ENCODE results near the gene SPIB.

Gene SPIB

DNA sequence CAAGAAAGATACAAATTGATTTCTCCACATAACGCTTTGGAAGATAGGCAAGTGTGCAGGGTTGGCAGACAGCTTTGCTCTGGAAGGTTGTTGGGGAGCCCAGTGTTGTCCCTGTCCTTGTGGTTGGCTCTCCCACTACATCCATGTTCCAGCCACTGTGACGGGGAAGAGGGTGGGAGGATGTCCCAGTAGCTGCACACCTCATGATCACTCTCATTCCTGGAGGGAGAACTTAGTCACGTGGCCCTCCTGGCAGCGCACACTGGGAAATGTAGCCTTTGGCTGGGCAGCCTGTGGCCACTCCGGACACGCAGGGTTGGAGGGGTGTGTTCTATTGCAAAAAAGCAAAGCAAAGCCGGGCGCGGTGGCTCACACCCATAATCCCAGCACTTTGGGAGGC, 24.7 kb upstream of the SPIB start:
- H3K27me3 ChIP-seq: no peaks in the 10 kb centered on the region
- no peaks in the 10 kb centered on the region for H3K4me1 ChIP-seq (ENCODE audit: control insufficient read depth in 1 of 2, insufficient read depth in 1 of 2, low read depth in 1 of 2, low read length in 1 of 2)
- H3K9me3 ChIP-seq: no peaks in the 10 kb centered on the region
- H3K4me3 ChIP-seq (ENCODE audit: low read depth in 1 of 2, low read length in 1 of 2): no peak overlapping the region
- no peak overlapping the region for H3K27ac ChIP-seq
- TF ChIP-seq, protein P1, sequence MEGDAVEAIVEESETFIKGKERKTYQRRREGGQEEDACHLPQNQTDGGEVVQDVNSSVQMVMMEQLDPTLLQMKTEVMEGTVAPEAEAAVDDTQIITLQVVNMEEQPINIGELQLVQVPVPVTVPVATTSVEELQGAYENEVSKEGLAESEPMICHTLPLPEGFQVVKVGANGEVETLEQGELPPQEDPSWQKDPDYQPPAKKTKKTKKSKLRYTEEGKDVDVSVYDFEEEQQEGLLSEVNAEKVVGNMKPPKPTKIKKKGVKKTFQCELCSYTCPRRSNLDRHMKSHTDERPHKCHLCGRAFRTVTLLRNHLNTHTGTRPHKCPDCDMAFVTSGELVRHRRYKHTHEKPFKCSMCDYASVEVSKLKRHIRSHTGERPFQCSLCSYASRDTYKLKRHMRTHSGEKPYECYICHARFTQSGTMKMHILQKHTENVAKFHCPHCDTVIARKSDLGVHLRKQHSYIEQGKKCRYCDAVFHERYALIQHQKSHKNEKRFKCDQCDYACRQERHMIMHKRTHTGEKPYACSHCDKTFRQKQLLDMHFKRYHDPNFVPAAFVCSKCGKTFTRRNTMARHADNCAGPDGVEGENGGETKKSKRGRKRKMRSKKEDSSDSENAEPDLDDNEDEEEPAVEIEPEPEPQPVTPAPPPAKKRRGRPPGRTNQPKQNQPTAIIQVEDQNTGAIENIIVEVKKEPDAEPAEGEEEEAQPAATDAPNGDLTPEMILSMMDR (IDR thresholded peaks at IDR 0.05): no peak
- no peaks in the 10 kb centered on the region for H3K36me3 ChIP-seq

GRCh38 chr19:50398675-50399367, 19.9 kb upstream of the SPIB start:
- TF ChIP-seq, protein P1 (IDR thresholded peaks at IDR 0.05): no peak
- Histone ChIP-seq H3K9me3 (no peaks in the 10 kb centered on the region), H3K4me1 (ENCODE audit: control insufficient read depth in 1 of 2, insufficient read depth in 1 of 2, low read depth in 1 of 2, low read length in 1 of 2) (no peaks in the 10 kb centered on the region), H3K27ac (no peak overlapping the region), H3K36me3 (peaks cover 21% of the 10 kb centered on the region), H3K4me3 (ENCODE audit: low read depth in 1 of 2, low read length in 1 of 2) (no peak overlapping the region), H3K27me3 (no peaks in the 10 kb centered on the region)

- Histone ChIP-seq H3K4me3 (ENCODE audit: low read depth in 1 of 2, low read length in 1 of 2) (no peak overlapping the region), H3K27ac (no peak overlapping the region), H3K4me1 (ENCODE audit: control insufficient read depth in 1 of 2, insufficient read depth in 1 of 2, low read depth in 1 of 2, low read length in 1 of 2) (no peaks in the 10 kb centered on the region), H3K9me3 (no peaks in the 10 kb centered on the region), H3K36me3 (peaks cover 23% of the 10 kb centered on the region), H3K27me3 (no peaks in the 10 kb centered on the region)
- TF ChIP-seq, protein P1 (IDR thresholded peaks at IDR 0.05): no peak
Observed at GRCh38 chr19:50399368-50399745, 19.4 kb upstream of the SPIB start.

GRCh38 chr19:50401605-50402450, 16.9 kb upstream of the SPIB start:
- H3K36me3 ChIP-seq: peaks cover 41% of the 10 kb centered on the region
- TF ChIP-seq, protein P1 (IDR thresholded peaks at IDR 0.05): no peak

DNA sequence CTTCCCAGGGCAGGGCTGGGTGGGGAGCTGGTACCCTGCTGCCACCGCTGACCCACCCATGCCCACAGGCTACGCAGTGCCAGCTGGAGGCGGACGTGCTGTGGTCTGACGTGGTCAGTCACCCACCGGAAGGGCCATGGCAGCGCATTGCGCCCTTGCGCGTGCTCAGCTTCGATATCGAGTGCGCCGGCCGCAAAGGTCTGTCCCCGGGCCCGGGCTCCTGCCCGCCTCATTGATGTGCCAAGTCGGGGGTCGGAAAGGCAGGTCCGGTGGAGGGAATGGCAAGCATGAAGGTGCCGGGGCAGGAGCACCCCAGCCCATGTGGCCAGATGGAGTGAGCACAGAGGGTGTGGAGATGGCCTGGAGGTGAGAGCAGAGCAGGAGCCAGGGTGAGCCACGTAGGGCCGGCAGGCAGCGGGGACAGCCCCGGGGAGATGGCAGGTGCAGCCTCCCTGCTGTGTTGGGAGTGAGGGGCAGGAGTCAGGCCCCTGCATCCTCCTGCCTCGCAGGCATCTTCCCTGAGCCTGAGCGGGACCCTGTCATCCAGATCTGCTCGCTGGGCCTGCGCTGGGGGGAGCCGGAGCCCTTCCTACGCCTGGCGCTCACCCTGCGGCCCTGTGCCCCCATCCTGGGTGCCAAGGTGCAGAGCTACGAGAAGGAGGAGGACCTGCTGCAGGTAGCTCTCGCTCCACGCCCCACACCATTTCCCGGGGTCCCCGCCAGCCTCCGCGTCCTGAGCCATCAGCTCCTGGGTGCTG, 16.0 kb upstream of the SPIB start:
- H3K4me1 ChIP-seq (ENCODE audit: control insufficient read depth in 1 of 2, insufficient read depth in 1 of 2, low read depth in 1 of 2, low read length in 1 of 2): no peaks in the 10 kb centered on the region
- peaks cover 46% of the 10 kb centered on the region for H3K36me3 ChIP-seq

More at GRCh38 chr19:50401605-50402450, 16.9 kb upstream of the SPIB start:
- H3K27ac ChIP-seq: no peak overlapping the region
- no peak overlapping the region for H3K4me3 ChIP-seq (ENCODE audit: low read depth in 1 of 2, low read length in 1 of 2)
- no peaks in the 10 kb centered on the region for H3K9me3 ChIP-seq
- H3K27me3 ChIP-seq: no peaks in the 10 kb centered on the region
- no peaks in the 10 kb centered on the region for H3K4me1 ChIP-seq (ENCODE audit: control insufficient read depth in 1 of 2, insufficient read depth in 1 of 2, low read depth in 1 of 2, low read length in 1 of 2)

More for the DNA sequence above, 16.0 kb upstream of the SPIB start:
- H3K27me3 ChIP-seq: no peaks in the 10 kb centered on the region
- no peak overlapping the region for H3K27ac ChIP-seq
- TF ChIP-seq, protein P1 (IDR thresholded peaks at IDR 0.05): no peak
- no peak overlapping the region for H3K4me3 ChIP-seq (ENCODE audit: low read depth in 1 of 2, low read length in 1 of 2)
- no peaks in the 10 kb centered on the region for H3K9me3 ChIP-seq
